ENCODE measurements around the gene GRB2.

The GRB2 gene

DNA sequence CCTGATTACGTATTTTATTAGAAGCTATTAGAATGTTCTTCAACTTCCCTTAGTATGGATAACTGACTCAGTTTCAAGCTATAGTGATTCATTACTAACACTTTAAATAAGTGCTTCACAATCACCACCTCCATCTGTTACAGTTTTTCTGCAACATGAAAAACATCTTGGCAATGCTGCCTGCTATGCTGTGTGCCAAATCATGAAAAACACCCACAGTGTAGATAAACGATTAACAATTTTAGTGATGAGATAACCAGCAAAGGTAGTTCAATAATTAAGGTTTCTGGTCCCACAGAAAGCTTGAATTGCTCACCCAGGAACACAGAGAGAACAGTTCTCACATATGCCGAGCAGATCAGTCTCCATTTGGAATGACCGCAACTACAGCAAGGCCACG is 64.8 kb downstream of the GRB2 start:
- no peak overlapping the region for H3K27ac ChIP-seq (ENCODE audit: poor library complexity, severe bottlenecking)
- no peaks in the 10 kb centered on the region for H3K9me3 ChIP-seq (ENCODE audit: severe bottlenecking)
- ATAC-seq (ENCODE audit: low read depth) (no peak), DNase-seq (ENCODE audit: low spot score) (no peak)
- H3K27me3 ChIP-seq (ENCODE audit: insufficient read depth, poor library complexity, severe bottlenecking), result no peaks in the 10 kb centered on the region
- H3K4me1 ChIP-seq (ENCODE audit: insufficient read depth, poor library complexity, severe bottlenecking), result no peaks in the 10 kb centered on the region
- TF ChIP-seq, protein P1, sequence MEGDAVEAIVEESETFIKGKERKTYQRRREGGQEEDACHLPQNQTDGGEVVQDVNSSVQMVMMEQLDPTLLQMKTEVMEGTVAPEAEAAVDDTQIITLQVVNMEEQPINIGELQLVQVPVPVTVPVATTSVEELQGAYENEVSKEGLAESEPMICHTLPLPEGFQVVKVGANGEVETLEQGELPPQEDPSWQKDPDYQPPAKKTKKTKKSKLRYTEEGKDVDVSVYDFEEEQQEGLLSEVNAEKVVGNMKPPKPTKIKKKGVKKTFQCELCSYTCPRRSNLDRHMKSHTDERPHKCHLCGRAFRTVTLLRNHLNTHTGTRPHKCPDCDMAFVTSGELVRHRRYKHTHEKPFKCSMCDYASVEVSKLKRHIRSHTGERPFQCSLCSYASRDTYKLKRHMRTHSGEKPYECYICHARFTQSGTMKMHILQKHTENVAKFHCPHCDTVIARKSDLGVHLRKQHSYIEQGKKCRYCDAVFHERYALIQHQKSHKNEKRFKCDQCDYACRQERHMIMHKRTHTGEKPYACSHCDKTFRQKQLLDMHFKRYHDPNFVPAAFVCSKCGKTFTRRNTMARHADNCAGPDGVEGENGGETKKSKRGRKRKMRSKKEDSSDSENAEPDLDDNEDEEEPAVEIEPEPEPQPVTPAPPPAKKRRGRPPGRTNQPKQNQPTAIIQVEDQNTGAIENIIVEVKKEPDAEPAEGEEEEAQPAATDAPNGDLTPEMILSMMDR (IDR thresholded peaks at IDR 0.05; ENCODE audit: poor library complexity, severe bottlenecking), result no peak
- no peak overlapping the region for H3K4me3 ChIP-seq (ENCODE audit: severe bottlenecking)
- H3K36me3 ChIP-seq (ENCODE audit: low read depth), result no peaks in the 10 kb centered on the region

- no peaks in the 10 kb centered on the region for H3K9me3 ChIP-seq (ENCODE audit: severe bottlenecking)
- ATAC-seq (ENCODE audit: low read depth), result no peak
- TF ChIP-seq, protein P1 (IDR thresholded peaks at IDR 0.05; ENCODE audit: poor library complexity, severe bottlenecking), result no peak
- no peaks in the 10 kb centered on the region for H3K4me1 ChIP-seq (ENCODE audit: insufficient read depth, poor library complexity, severe bottlenecking)
- no peaks in the 10 kb centered on the region for H3K27me3 ChIP-seq (ENCODE audit: insufficient read depth, poor library complexity, severe bottlenecking)
- no peak overlapping the region for H3K27ac ChIP-seq (ENCODE audit: poor library complexity, severe bottlenecking)
- no peak for DNase-seq (ENCODE audit: low spot score)
- no peak overlapping the region for H3K4me3 ChIP-seq (ENCODE audit: severe bottlenecking)
- no peaks in the 10 kb centered on the region for H3K36me3 ChIP-seq (ENCODE audit: low read depth)
Measured at GRCh38 chr17:75339971-75340370, 65.5 kb downstream of the GRB2 start.

- DNase-seq (ENCODE audit: low spot score) (no peak), ATAC-seq (ENCODE audit: low read depth) (no peak)
- Histone ChIP-seq H3K4me1 (ENCODE audit: insufficient read depth, poor library complexity, severe bottlenecking) (no peaks in the 10 kb centered on the region), H3K4me3 (ENCODE audit: severe bottlenecking) (no peak overlapping the region), H3K9me3 (ENCODE audit: severe bottlenecking) (no peaks in the 10 kb centered on the region), H3K36me3 (ENCODE audit: low read depth) (no peaks in the 10 kb centered on the region), H3K27ac (ENCODE audit: poor library complexity, severe bottlenecking) (no peak overlapping the region), H3K27me3 (ENCODE audit: insufficient read depth, poor library complexity, severe bottlenecking) (no peaks in the 10 kb centered on the region)
- TF ChIP-seq, protein P1 (IDR thresholded peaks at IDR 0.05; ENCODE audit: poor library complexity, severe bottlenecking), result no peak
Measured at GRCh38 chr17:75338335-75338734, 67.1 kb downstream of the GRB2 start.

- DNase-seq (ENCODE audit: low spot score), result no peak
Measured at GRCh38 chr17:75335315-75335714, 70.2 kb downstream of the GRB2 start.

GRCh38 chr17:75334723-75335122 is 70.8 kb downstream of the GRB2 start:
- TF ChIP-seq, protein P1 (IDR thresholded peaks at IDR 0.05; ENCODE audit: poor library complexity, severe bottlenecking), result no peak
- H3K4me3 ChIP-seq (ENCODE audit: severe bottlenecking), result no peak overlapping the region
- no peaks in the 10 kb centered on the region for H3K27me3 ChIP-seq (ENCODE audit: insufficient read depth, poor library complexity, severe bottlenecking)
- no peak for ATAC-seq (ENCODE audit: low read depth)
- no peaks in the 10 kb centered on the region for H3K9me3 ChIP-seq (ENCODE audit: severe bottlenecking)
- DNase-seq (ENCODE audit: low spot score), result no peak
- no peaks in the 10 kb centered on the region for H3K4me1 ChIP-seq (ENCODE audit: insufficient read depth, poor library complexity, severe bottlenecking)
- H3K27ac ChIP-seq (ENCODE audit: poor library complexity, severe bottlenecking), result no peak overlapping the region
- peaks cover 21% of the 10 kb centered on the region for H3K36me3 ChIP-seq (ENCODE audit: low read depth)

More at GRCh38 chr17:75335315-75335714, 70.2 kb downstream of the GRB2 start:
- Histone ChIP-seq H3K36me3 (ENCODE audit: low read depth) (peaks cover 16% of the 10 kb centered on the region), H3K27ac (ENCODE audit: poor library complexity, severe bottlenecking) (no peak overlapping the region), H3K4me3 (ENCODE audit: severe bottlenecking) (no peak overlapping the region), H3K27me3 (ENCODE audit: insufficient read depth, poor library complexity, severe bottlenecking) (no peaks in the 10 kb centered on the region), H3K9me3 (ENCODE audit: severe bottlenecking) (no peaks in the 10 kb centered on the region), H3K4me1 (ENCODE audit: insufficient read depth, poor library complexity, severe bottlenecking) (no peaks in the 10 kb centered on the region)
- no peak for ATAC-seq (ENCODE audit: low read depth)
- TF ChIP-seq, protein P1 (IDR thresholded peaks at IDR 0.05; ENCODE audit: poor library complexity, severe bottlenecking), result no peak
